ENCODE data around the gene KIAA0930.

KIAA0930 gene

GRCh38 chr22:45208993-45209838 is 31.5 kb downstream of the KIAA0930 start:
- peak; percentile 88 for TF ChIP-seq CTCF (IDR thresholded peaks at IDR 0.05; ENCODE audit: low read depth, low read length)
- Histone ChIP-seq H3K4me3 (ENCODE audit: low read depth, low read length) (no peak overlapping the region), H3K9me3 (ENCODE audit: severe bottlenecking) (no peaks in the 10 kb centered on the region), H3K27me3 (ENCODE audit: insufficient read depth, low read depth, severe bottlenecking) (no peaks in the 10 kb centered on the region), H3K36me3 (peaks cover 3% of the 10 kb centered on the region; the same call in 1 of the 2 replicates), H3K27ac (no peak overlapping the region)
- peak; percentile 34 for DNase-seq

GRCh38 chr22:45208696-45208992 is 32.0 kb downstream of the KIAA0930 start:
- TF ChIP-seq CTCF (IDR thresholded peaks at IDR 0.05; ENCODE audit: low read depth, low read length) = no peak
- H3K27ac ChIP-seq = no peak overlapping the region
- H3K36me3 ChIP-seq = peaks cover 3% of the 10 kb centered on the region; the same call in 1 of the 2 replicates
- no peaks in the 10 kb centered on the region for H3K27me3 ChIP-seq (ENCODE audit: insufficient read depth, low read depth, severe bottlenecking)
- H3K4me3 ChIP-seq (ENCODE audit: low read depth, low read length) = no peak overlapping the region
- H3K9me3 ChIP-seq (ENCODE audit: severe bottlenecking) = no peaks in the 10 kb centered on the region
- DNase-seq = no peak

- Histone ChIP-seq H3K4me3 (ENCODE audit: low read depth, low read length) (no peak overlapping the region), H3K27me3 (ENCODE audit: insufficient read depth, low read depth, severe bottlenecking) (no peaks in the 10 kb centered on the region), H3K9me3 (ENCODE audit: severe bottlenecking) (no peaks in the 10 kb centered on the region), H3K36me3 (peaks cover 3% of the 10 kb centered on the region; the same call in 1 of the 2 replicates), H3K27ac (no peak overlapping the region)
- DNase-seq = no peak
- TF ChIP-seq CTCF (IDR thresholded peaks at IDR 0.05; ENCODE audit: low read depth, low read length) = no peak
Observed at GRCh38 chr22:45207981-45208664, 32.6 kb downstream of the KIAA0930 start.

DNA sequence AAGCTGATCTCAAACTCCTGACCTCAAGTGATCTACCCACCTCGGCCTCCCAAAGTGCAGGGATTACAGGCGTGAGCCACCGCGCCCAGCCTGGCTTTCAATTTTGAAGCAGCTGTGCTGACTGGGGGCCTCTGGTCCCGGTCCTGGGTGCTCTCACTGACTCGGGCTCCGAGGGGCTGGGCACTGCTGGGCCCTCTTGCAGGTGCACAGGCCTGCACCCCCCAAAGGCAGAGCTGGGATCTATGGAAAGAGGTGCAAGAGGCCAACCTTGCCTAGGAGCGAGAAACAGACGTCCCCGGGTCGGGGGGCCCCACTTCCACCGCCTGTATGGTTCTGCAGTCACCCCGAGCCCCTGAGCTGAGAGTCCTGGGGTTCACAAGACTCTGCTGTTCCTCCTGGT is 33.2 kb downstream of the KIAA0930 start:
- Histone ChIP-seq H3K36me3 (peaks cover 3% of the 10 kb centered on the region; the same call in 1 of the 2 replicates), H3K9me3 (ENCODE audit: severe bottlenecking) (no peaks in the 10 kb centered on the region), H3K4me3 (ENCODE audit: low read depth, low read length) (no peak overlapping the region), H3K27ac (no peak overlapping the region), H3K27me3 (ENCODE audit: insufficient read depth, low read depth, severe bottlenecking) (no peaks in the 10 kb centered on the region)
- no peak for TF ChIP-seq CTCF (IDR thresholded peaks at IDR 0.05; ENCODE audit: low read depth, low read length)
- DNase-seq = no peak

DNA sequence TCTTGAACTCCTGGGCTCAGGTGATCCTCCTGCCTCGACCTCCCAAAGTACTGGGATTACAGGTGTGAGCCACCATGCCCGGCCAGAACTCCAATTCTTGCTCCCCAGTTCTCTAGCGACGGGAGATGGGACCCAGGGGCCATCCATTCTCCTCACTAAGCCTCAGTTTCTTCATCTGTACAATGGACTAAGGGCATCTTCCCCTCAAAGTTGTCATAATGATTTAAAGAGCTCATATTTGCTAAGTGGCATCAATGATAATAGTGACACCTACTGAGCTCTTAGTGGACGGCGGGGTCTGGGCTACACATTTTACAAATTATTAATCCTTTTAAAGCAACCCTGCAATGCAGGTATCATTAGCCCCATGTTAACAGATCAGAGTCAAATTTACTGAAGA is 34.5 kb downstream of the KIAA0930 start:
- no peaks in the 10 kb centered on the region for H3K27me3 ChIP-seq (ENCODE audit: insufficient read depth, low read depth, severe bottlenecking)

More for the DNA sequence above, 34.5 kb downstream of the KIAA0930 start:
- H3K27ac ChIP-seq = no peak overlapping the region
- DNase-seq = no peak
- TF ChIP-seq CTCF (IDR thresholded peaks at IDR 0.05; ENCODE audit: low read depth, low read length) = no peak
- no peak overlapping the region for H3K4me3 ChIP-seq (ENCODE audit: low read depth, low read length)
- H3K36me3 ChIP-seq = peaks cover 3% of the 10 kb centered on the region; the same call in 1 of the 2 replicates
- no peaks in the 10 kb centered on the region for H3K9me3 ChIP-seq (ENCODE audit: severe bottlenecking)
